HL-60 (cell line): ENCODE measurements around the gene ARSA.

Experiments
- GABPA ChIP-seq: IDR thresholded peaks from 2 replicates; pipeline ENCODE4 v1.6.1; 2012; ENCODE audit warnings: low read depth
- POLR2AphosphoS5 ChIP-seq: IDR thresholded peaks from 2 replicates; pipeline ENCODE4 v1.6.1; 2012; ENCODE audit warnings: low read depth
- SPI1 ChIP-seq: IDR thresholded peaks from 2 replicates; pipeline ENCODE4 v1.6.1; 2012; ENCODE audit warnings: low read depth, mild to moderate bottlenecking, borderline replicate concordance
- TF ChIP-seq, protein P1 (sequence below): IDR thresholded peaks from one replicate; pipeline ENCODE4 v1.5.1; 2011; ENCODE audit warnings: low read length, control low read depth, inconsistent platforms; ENCODE audit not compliant: insufficient read depth
- TF ChIP-seq, protein P2 (sequence below): IDR thresholded peaks from 2 replicates; pipeline ENCODE4 v1.6.1; 2012; ENCODE audit warnings: low read depth; ENCODE audit not compliant: insufficient replicate concordance

DNA sequence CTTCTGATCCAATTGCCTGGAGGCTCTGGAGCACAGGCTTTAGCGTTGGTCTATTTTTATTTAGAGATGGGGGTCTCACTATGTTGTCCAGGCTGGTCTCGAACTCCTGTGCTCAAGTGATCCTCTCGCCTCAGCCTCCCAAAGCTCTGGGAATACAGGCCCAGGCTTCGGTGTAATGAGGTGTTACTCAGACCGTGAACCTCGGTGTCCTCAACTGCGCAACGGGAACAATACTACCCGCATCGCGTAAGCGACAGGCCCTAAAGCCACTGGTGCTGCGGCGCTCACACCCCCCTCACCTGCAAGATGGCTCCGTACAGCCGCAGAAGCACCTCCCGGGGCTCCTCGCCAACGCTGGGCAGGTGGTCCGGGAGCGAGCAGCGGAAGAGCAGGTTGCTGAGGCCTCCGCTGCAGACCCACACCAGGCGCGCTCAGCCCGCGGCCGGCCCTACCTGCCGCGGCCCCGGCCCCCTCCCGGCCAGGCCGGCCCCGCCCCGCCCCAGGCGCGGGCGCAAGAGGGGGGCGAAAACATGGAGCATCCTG, 45.9 kb downstream of the ARSA start:
- TF ChIP-seq, protein P1, sequence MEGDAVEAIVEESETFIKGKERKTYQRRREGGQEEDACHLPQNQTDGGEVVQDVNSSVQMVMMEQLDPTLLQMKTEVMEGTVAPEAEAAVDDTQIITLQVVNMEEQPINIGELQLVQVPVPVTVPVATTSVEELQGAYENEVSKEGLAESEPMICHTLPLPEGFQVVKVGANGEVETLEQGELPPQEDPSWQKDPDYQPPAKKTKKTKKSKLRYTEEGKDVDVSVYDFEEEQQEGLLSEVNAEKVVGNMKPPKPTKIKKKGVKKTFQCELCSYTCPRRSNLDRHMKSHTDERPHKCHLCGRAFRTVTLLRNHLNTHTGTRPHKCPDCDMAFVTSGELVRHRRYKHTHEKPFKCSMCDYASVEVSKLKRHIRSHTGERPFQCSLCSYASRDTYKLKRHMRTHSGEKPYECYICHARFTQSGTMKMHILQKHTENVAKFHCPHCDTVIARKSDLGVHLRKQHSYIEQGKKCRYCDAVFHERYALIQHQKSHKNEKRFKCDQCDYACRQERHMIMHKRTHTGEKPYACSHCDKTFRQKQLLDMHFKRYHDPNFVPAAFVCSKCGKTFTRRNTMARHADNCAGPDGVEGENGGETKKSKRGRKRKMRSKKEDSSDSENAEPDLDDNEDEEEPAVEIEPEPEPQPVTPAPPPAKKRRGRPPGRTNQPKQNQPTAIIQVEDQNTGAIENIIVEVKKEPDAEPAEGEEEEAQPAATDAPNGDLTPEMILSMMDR: no peak
- TF ChIP-seq, protein P2, sequence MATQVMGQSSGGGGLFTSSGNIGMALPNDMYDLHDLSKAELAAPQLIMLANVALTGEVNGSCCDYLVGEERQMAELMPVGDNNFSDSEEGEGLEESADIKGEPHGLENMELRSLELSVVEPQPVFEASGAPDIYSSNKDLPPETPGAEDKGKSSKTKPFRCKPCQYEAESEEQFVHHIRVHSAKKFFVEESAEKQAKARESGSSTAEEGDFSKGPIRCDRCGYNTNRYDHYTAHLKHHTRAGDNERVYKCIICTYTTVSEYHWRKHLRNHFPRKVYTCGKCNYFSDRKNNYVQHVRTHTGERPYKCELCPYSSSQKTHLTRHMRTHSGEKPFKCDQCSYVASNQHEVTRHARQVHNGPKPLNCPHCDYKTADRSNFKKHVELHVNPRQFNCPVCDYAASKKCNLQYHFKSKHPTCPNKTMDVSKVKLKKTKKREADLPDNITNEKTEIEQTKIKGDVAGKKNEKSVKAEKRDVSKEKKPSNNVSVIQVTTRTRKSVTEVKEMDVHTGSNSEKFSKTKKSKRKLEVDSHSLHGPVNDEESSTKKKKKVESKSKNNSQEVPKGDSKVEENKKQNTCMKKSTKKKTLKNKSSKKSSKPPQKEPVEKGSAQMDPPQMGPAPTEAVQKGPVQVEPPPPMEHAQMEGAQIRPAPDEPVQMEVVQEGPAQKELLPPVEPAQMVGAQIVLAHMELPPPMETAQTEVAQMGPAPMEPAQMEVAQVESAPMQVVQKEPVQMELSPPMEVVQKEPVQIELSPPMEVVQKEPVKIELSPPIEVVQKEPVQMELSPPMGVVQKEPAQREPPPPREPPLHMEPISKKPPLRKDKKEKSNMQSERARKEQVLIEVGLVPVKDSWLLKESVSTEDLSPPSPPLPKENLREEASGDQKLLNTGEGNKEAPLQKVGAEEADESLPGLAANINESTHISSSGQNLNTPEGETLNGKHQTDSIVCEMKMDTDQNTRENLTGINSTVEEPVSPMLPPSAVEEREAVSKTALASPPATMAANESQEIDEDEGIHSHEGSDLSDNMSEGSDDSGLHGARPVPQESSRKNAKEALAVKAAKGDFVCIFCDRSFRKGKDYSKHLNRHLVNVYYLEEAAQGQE: no peak
- no peak for TF ChIP-seq GABPA
- no peak for TF ChIP-seq POLR2AphosphoS5
- no peak for TF ChIP-seq SPI1
